GM23338 (cell line): Measurements from ENCODE around the gene SNW1. TPM values are rescaled to one million over a fixed set of nuclear protein-coding genes. Genes with fewer than 3 reads are reported as not detected.

ENCODE experiments used
- ATAC-seq: fragments of 200-7000 bp; cut with Tn5 transposase; 3 replicates; pipeline ENCODE4 v1.9.1; 2020
- DNase-seq: peaks from one replicate; pipeline ENCODE4 v3.0.0-alpha.2; 2015; ENCODE audit warnings: low spot score
- H2AFZ ChIP-seq: fragments of 200-600 bp; sonication (generic); 2 replicates; pipeline ENCODE4 v1.8.0; 2016; ENCODE audit warnings: antibody characterized with exemption, mild to moderate bottlenecking, moderate library complexity
- H3F3A ChIP-seq: fragments of 200-600 bp; sonication (generic); replicated peaks from 2 replicates; pipeline ENCODE4 v1.8.0; 2017; ENCODE audit warnings: antibody characterized with exemption, mixed run types, low read depth
- H3K27ac ChIP-seq: fragments of 200-600 bp; sonication (generic); 2 replicates; pipeline ENCODE4 v1.6.1; 2016; ENCODE audit warnings: low read depth
- H3K27me3 ChIP-seq: fragments of 200-600 bp; sonication (generic); 2 replicates; pipeline ENCODE4 v1.8.0; 2016; ENCODE audit warnings: mild to moderate bottlenecking, mixed run types, moderate library complexity; ENCODE audit not compliant: insufficient read depth
- H3K36me3 ChIP-seq: fragments of 200-600 bp; sonication (generic); 2 replicates; pipeline ENCODE4 v1.8.0; 2016; ENCODE audit warnings: mild to moderate bottlenecking; ENCODE audit not compliant: insufficient read depth
- H3K4me1 ChIP-seq: fragments of 200-600 bp; sonication (generic); 2 replicates; pipeline ENCODE4 v1.8.0; 2016; ENCODE audit warnings: mild to moderate bottlenecking, moderate library complexity; ENCODE audit not compliant: insufficient read depth
- H3K4me2 ChIP-seq: fragments of 200-600 bp; sonication (generic); 2 replicates; pipeline ENCODE4 v1.7.1; 2017; ENCODE audit warnings: mixed run types
- H3K4me3 ChIP-seq: fragments of 200-600 bp; sonication (generic); 2 replicates; pipeline ENCODE4 v1.6.1; 2016; ENCODE audit warnings: mixed run types
- H3K79me2 ChIP-seq: fragments of 200-600 bp; sonication (generic); replicated peaks from 2 replicates; pipeline ENCODE4 v1.8.0; 2017; ENCODE audit warnings: mild to moderate bottlenecking; ENCODE audit not compliant: insufficient read depth
- H3K9me2 ChIP-seq: fragments of 200-600 bp; sonication (generic); 2 replicates; pipeline ENCODE4 v1.8.0; 2017; ENCODE audit not compliant: insufficient read depth
- H4K20me1 ChIP-seq: fragments of 200-600 bp; sonication (generic); replicated peaks from 2 replicates; pipeline ENCODE4 v1.8.0; 2017; ENCODE audit warnings: mild to moderate bottlenecking; ENCODE audit not compliant: insufficient read depth
- H3K27ac Mint-ChIP-seq: 2 replicates; pipeline ENCODE4 v1.8.0; 2020; ENCODE audit warnings: inconsistent platforms, mild to moderate bottlenecking, moderate library complexity, mixed read lengths
- H3K27me3 Mint-ChIP-seq: 3 replicates; pipeline ENCODE4 v1.8.0; 2022; ENCODE audit warnings: low read depth, mild to moderate bottlenecking, moderate library complexity, mixed read lengths, inconsistent platforms; ENCODE audit not compliant: insufficient read depth, poor library complexity
- H3K36me3 Mint-ChIP-seq: 3 replicates; pipeline ENCODE4 v1.8.0; 2021; ENCODE audit warnings: low read depth, mild to moderate bottlenecking, inconsistent platforms, moderate library complexity, mixed read lengths
- H3K4me1 Mint-ChIP-seq: 3 replicates; pipeline ENCODE4 v1.8.0; 2020; ENCODE audit warnings: mild to moderate bottlenecking, inconsistent platforms, mixed read lengths
- H3K4me3 Mint-ChIP-seq: 3 replicates; pipeline ENCODE4 v1.8.0; 2021; ENCODE audit warnings: moderate library complexity, mild to moderate bottlenecking, inconsistent platforms, mixed read lengths
- H3K9me3 Mint-ChIP-seq: 3 replicates; pipeline ENCODE4 v1.8.0; 2020; ENCODE audit warnings: moderate library complexity, mild to moderate bottlenecking, inconsistent platforms, mixed read lengths
- CTCF ChIP-seq, 2 experiments: fragments of 200-600 bp in 1 of 2; sonication (generic) in 1 of 2; conservative IDR thresholded peaks; 2 replicates each; pipeline versions ENCODE4 v1.5.1 to v1.6.1; 2016 to 2017; ENCODE audit warnings: antibody characterized with exemption in 2 of 2, low read depth in 2 of 2, mild to moderate bottlenecking in 2 of 2, moderate library complexity in 1 of 2
- ETS1 ChIP-seq: IDR thresholded peaks from 2 replicates; pipeline ENCODE4 v1.6.1; 2016; ENCODE audit warnings: antibody characterized with exemption
- EZH2 ChIP-seq: fragments of 200-600 bp; sonication (generic); IDR thresholded peaks from one replicate; pipeline ENCODE4 v1.8.0; 2017; ENCODE audit warnings: antibody characterized with exemption, mild to moderate bottlenecking, low read depth; ENCODE audit not compliant: unreplicated experiment
- EZH2phosphoT487 ChIP-seq: fragments of 200-600 bp; sonication (generic); IDR thresholded peaks from one replicate; pipeline ENCODE4 v1.8.1; 2018; ENCODE audit warnings: antibody characterized with exemption; ENCODE audit not compliant: unreplicated experiment
- NANOG ChIP-seq: IDR thresholded peaks from 2 replicates; pipeline ENCODE4 v1.6.1; 2016; ENCODE audit warnings: antibody characterized with exemption, borderline replicate concordance
- POLR2AphosphoS5 ChIP-seq: IDR thresholded peaks from 2 replicates; pipeline ENCODE4 v1.6.1; 2016; ENCODE audit warnings: antibody characterized with exemption, low read depth
- REST ChIP-seq: IDR thresholded peaks from one replicate; pipeline ENCODE4 v1.6.1; 2018; ENCODE audit warnings: antibody characterized with exemption; ENCODE audit not compliant: unreplicated experiment
- STAT1 ChIP-seq: IDR thresholded peaks from one replicate; pipeline ENCODE4 v1.6.1; 2016; ENCODE audit warnings: antibody characterized with exemption; ENCODE audit not compliant: unreplicated experiment
- ZNF114 ChIP-seq: fragments of 250-450 bp; sonication (Bioruptor Pico); IDR thresholded peaks from 2 replicates; pipeline ENCODE4 v1.5.0; 2020; ENCODE audit warnings: mild to moderate bottlenecking, moderate library complexity
- ZNF331 ChIP-seq: fragments of 250-450 bp; sonication (Bioruptor Pico); IDR thresholded peaks from 2 replicates; pipeline ENCODE4 v1.5.0; 2020; ENCODE audit warnings: low read depth, mild to moderate bottlenecking, moderate library complexity
- polyA plus RNA-seq: library from polyadenylated mRNA; unstranded; fragments of >200 nt; fragmentation: Nextera tagmentation; extraction: Ambion mirVana; gene quantifications from 2 replicates; pipeline ENCODE4 v1.2.1, GENCODE V29; 2016
- total RNA-seq: library from RNA; depleted of rRNA; stranded (reverse); fragments of >200 nt; shearing (Covaris generic); gene quantifications from 2 replicates; pipeline ENCODE4 v1.2.3, GENCODE V29; 2014

The SNW1 gene
- total and polyA plus RNA-seq, 2 experiments from 2014 or later, result 60.5 to 129 TPM

- H3K27me3 ChIP-seq, result no peaks in the 10 kb centered on the region
- Mint-ChIP-seq H3K27me3 (peaks cover 9% of the 10 kb centered on the region), H3K4me3 (no peak overlapping the region), H3K4me1 (peaks cover 9% of the 10 kb centered on the region), H3K36me3 (no peaks in the 10 kb centered on the region), H3K9me3 (no peaks in the 10 kb centered on the region), H3K27ac (no peak overlapping the region; the same call in 1 of the 2 replicates)
- no peak for TF ChIP-seq EZH2
- H4K20me1 ChIP-seq, result no peaks in the 10 kb centered on the region
- no peaks in the 10 kb centered on the region for H3K9me2 ChIP-seq
- H2AFZ ChIP-seq, result no peak overlapping the region
- no peaks in the 10 kb centered on the region for H3K36me3 ChIP-seq
- no peak overlapping the region for H3K4me2 ChIP-seq
- H3K4me3 ChIP-seq, result no peak overlapping the region
- H3K27ac ChIP-seq, result no peak overlapping the region
- 0 out of 2 replicates have a peak, but pooled peaks cover 6% of the 10 kb centered on the region for H3F3A ChIP-seq
- ATAC-seq (no peak), DNase-seq (no peak)
- no peaks in the 10 kb centered on the region for H3K79me2 ChIP-seq
- peaks cover 7% of the 10 kb centered on the region for H3K4me1 ChIP-seq
These were observed 47.3 kb upstream of the SNW1 start for GRCh38 chr14:77808250-77808649.

GRCh38 chr14:77805706-77806105 is 44.8 kb upstream of the SNW1 start:
- Histone ChIP-seq H3K4me1 (peaks cover 8% of the 10 kb centered on the region), H3K27ac (no peak overlapping the region), H3K4me3 (no peak overlapping the region), H3K79me2 (peaks cover 2% of the 10 kb centered on the region; the same call in 1 of the 2 replicates), H4K20me1 (no peaks in the 10 kb centered on the region), H3K4me2 (no peak overlapping the region), H3F3A (0 out of 2 replicates have a peak, but pooled peaks cover 6% of the 10 kb centered on the region), H3K36me3 (no peaks in the 10 kb centered on the region), H3K9me2 (no peaks in the 10 kb centered on the region), H2AFZ (no peak overlapping the region), H3K27me3 (no peaks in the 10 kb centered on the region)
- Mint-ChIP-seq H3K4me1 (peaks cover 9% of the 10 kb centered on the region), H3K4me3 (no peak overlapping the region), H3K9me3 (no peaks in the 10 kb centered on the region), H3K36me3 (no peaks in the 10 kb centered on the region), H3K27ac (no peak overlapping the region), H3K27me3 (peaks cover 6% of the 10 kb centered on the region)
- ATAC-seq (no peak), DNase-seq (no peak)
- TF ChIP-seq POLR2AphosphoS5 (no peak), REST (no peak), ZNF331 (CRISPR knock-in tag) (no peak), STAT1 (no peak), ETS1 (no peak), CTCF (conservative IDR thresholded peaks at IDR 0.05; ENCODE audit: low read depth in 2 of 2) (no peak), NANOG (no peak), ZNF114 (CRISPR knock-in tag) (no peak), EZH2phosphoT487 (no peak)
